Measurements from ENCODE around the gene INTS11.

Gene INTS11

DNA sequence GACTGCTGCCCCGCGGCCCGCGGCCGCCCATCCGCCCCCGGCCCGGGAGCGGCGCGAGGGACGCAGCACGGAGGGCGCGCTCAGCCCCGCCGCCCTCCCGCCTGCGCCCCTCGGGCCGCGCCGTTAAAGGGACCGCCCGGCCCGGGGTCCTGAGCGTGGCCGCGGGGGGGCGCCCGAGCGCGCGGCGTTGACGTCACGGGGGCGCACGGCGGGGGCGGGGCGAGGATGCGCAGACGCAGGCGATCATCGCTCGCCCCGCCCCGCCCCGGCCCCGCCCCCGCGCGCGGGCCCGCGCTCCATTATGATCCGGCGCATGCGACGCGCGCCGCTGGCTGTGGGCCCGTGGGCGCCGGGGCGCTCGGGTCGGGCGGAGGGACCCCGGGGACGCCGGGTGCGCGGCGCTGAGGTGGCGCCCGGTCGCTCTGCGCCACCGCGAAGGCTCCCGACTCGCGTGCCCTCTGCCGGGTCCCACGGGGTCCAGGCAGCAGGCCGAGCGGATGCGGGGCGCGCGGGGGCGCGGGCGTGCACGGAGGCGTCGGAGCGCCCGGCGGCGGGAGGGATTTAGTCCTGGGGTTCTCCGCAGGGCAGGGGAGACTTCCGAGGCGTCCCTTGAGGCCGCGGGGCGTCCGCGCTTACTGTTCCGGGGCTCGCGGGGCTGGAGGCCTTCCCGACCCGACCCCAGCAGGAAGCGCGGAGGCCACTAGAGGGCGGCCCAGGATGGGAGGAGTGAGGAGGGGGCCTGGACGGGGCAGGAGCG, 25.0 kb upstream of the INTS11 start, which contains the start of gene DVL1 (continued):
- TF ChIP-seq, protein P1, sequence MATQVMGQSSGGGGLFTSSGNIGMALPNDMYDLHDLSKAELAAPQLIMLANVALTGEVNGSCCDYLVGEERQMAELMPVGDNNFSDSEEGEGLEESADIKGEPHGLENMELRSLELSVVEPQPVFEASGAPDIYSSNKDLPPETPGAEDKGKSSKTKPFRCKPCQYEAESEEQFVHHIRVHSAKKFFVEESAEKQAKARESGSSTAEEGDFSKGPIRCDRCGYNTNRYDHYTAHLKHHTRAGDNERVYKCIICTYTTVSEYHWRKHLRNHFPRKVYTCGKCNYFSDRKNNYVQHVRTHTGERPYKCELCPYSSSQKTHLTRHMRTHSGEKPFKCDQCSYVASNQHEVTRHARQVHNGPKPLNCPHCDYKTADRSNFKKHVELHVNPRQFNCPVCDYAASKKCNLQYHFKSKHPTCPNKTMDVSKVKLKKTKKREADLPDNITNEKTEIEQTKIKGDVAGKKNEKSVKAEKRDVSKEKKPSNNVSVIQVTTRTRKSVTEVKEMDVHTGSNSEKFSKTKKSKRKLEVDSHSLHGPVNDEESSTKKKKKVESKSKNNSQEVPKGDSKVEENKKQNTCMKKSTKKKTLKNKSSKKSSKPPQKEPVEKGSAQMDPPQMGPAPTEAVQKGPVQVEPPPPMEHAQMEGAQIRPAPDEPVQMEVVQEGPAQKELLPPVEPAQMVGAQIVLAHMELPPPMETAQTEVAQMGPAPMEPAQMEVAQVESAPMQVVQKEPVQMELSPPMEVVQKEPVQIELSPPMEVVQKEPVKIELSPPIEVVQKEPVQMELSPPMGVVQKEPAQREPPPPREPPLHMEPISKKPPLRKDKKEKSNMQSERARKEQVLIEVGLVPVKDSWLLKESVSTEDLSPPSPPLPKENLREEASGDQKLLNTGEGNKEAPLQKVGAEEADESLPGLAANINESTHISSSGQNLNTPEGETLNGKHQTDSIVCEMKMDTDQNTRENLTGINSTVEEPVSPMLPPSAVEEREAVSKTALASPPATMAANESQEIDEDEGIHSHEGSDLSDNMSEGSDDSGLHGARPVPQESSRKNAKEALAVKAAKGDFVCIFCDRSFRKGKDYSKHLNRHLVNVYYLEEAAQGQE (tag by site-specific recombination; IDR thresholded peaks at IDR 0.05), result no peak
- TF ChIP-seq, protein P2, sequence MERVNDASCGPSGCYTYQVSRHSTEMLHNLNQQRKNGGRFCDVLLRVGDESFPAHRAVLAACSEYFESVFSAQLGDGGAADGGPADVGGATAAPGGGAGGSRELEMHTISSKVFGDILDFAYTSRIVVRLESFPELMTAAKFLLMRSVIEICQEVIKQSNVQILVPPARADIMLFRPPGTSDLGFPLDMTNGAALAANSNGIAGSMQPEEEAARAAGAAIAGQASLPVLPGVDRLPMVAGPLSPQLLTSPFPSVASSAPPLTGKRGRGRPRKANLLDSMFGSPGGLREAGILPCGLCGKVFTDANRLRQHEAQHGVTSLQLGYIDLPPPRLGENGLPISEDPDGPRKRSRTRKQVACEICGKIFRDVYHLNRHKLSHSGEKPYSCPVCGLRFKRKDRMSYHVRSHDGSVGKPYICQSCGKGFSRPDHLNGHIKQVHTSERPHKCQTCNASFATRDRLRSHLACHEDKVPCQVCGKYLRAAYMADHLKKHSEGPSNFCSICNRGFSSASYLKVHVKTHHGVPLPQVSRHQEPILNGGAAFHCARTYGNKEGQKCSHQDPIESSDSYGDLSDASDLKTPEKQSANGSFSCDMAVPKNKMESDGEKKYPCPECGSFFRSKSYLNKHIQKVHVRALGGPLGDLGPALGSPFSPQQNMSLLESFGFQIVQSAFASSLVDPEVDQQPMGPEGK (tag by site-specific recombination; IDR thresholded peaks at IDR 0.05), result 0 out of 2 replicates have a peak, but pooled peaks have one; percentile 37
- TF ChIP-seq KLF9 (tag by site-specific recombination; IDR thresholded peaks at IDR 0.05; ENCODE audit: low read depth) (0 out of 2 replicates have a peak, but pooled peaks have one; percentile 26), BCL11B (tag by site-specific recombination; IDR thresholded peaks at IDR 0.05; ENCODE audit: low read depth) (no peak)
- TF ChIP-seq, protein P3, sequence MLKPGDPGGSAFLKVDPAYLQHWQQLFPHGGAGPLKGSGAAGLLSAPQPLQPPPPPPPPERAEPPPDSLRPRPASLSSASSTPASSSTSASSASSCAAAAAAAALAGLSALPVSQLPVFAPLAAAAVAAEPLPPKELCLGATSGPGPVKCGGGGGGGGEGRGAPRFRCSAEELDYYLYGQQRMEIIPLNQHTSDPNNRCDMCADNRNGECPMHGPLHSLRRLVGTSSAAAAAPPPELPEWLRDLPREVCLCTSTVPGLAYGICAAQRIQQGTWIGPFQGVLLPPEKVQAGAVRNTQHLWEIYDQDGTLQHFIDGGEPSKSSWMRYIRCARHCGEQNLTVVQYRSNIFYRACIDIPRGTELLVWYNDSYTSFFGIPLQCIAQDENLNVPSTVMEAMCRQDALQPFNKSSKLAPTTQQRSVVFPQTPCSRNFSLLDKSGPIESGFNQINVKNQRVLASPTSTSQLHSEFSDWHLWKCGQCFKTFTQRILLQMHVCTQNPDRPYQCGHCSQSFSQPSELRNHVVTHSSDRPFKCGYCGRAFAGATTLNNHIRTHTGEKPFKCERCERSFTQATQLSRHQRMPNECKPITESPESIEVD (tag by site-specific recombination; IDR thresholded peaks at IDR 0.05), result no peak

DNA sequence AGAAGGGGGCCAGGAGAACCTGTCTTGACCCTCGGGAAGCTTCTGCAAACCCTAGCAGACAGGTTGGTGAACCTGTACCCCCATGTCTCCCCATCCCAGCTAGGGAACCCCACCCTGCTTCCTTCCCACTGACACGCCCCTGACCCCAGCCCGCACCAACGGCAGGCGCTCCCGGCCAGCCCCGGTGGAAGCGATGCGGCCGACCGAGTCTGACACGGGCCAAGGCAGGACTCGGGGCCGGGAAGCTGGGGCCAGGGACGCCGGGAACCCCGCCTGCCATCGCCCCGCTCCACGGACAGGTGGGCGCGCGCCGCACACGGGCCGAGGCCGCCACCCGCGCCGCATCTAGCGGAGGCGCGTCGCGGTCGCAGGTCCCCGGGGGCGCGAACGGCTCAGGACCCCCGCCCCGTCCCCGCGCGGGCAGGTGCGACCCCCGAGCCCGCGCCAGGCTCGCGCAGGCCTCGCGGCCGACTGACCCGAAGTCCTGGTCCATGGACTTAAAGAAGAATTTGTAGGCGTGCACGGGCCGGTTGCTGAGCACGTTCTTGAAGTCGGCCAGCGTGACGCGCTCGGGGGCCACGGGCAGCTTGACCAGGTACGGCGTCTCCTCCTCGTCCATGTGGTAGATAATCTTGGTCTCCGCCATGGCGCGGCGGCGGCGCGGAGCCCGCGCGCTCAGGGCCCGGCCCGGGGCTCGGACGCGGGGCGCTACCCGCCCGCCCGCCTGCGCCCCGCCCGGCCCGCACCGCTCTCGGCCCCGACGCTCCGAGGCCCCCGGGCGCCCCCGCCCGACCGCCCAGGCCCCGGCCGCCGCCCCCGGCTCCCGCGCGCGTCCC, 24.2 kb upstream of the INTS11 start:
- H3K4me1 ChIP-seq (ENCODE audit: control insufficient read depth, insufficient read depth, low read length), result peaks cover 10% of the 10 kb centered on the region
- peaks cover 0 to 14% of the 10 kb centered on the region in 2 experiments; a peak in 1 of 3 replicates for H3K36me3 ChIP-seq (ENCODE audit: control insufficient read depth in 2 of 2, insufficient read depth in 1 of 2, low read length in 2 of 2)
- H3K27ac ChIP-seq (ENCODE audit: extremely low read depth, low read depth, low read length), result peak overlapping the region; percentile 87
- CTCF ChIA-PET, result interaction anchor here (0.6 to 3.5 kb wide), 6 partner anchors 24 to 190 kb away, joined by 3 to 18 read pairs (median 4); no protein-coding TSS in a partner anchor
- H3K4me3 ChIP-seq (ENCODE audit: low read depth, low read length), result peak overlapping the region; percentile 64
- H3K9me3 ChIP-seq (ENCODE audit: control insufficient read depth, insufficient read depth, low read depth, low read length), result no peaks in the 10 kb centered on the region
- POLR2A ChIA-PET, result interaction anchor here (0.5 to 1.6 kb wide), 8 partner anchors 8 to 92 kb away, joined by 3 to 10 read pairs (median 4); partner anchors contain the start of genes AURKAIP1 and CCNL2
- TF ChIP-seq ZNF585B (tag by site-specific recombination; IDR thresholded peaks at IDR 0.05) (no peak), SCRT1 (tag by site-specific recombination; IDR thresholded peaks at IDR 0.05; ENCODE audit: borderline replicate concordance) (no peak), GLI4 (tag by site-specific recombination; IDR thresholded peaks at IDR 0.05) (no peak), ZNF140 (tag by site-specific recombination; IDR thresholded peaks at IDR 0.05) (no peak), ZBTB8A (tag by site-specific recombination; IDR thresholded peaks at IDR 0.05) (peak; percentile 32), ZNF785 (tag by site-specific recombination; IDR thresholded peaks at IDR 0.05) (no peak), ZNF426 (tag by site-specific recombination; IDR thresholded peaks at IDR 0.05) (no peak), ZNF354C (tag by site-specific recombination; IDR thresholded peaks at IDR 0.05; ENCODE audit: borderline replicate concordance, low read depth) (no peak), IKZF3 (tag by site-specific recombination; IDR thresholded peaks at IDR 0.05) (no peak), ZNF302 (tag by site-specific recombination; IDR thresholded peaks at IDR 0.05; ENCODE audit: low read depth) (no peak)
- TF ChIP-seq, protein P3 (tag by site-specific recombination; IDR thresholded peaks at IDR 0.05), result no peak
- TF ChIP-seq, protein P4, sequence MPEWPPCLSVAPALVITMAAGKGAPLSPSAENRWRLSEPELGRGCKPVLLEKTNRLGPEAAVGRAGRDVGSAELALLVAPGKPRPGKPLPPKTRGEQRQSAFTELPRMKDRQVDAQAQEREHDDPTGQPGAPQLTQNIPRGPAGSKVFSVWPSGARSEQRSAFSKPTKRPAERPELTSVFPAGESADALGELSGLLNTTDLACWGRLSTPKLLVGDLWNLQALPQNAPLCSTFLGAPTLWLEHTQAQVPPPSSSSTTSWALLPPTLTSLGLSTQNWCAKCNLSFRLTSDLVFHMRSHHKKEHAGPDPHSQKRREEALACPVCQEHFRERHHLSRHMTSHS (tag by site-specific recombination; IDR thresholded peaks at IDR 0.05), result no peak
- TF ChIP-seq, protein P5, sequence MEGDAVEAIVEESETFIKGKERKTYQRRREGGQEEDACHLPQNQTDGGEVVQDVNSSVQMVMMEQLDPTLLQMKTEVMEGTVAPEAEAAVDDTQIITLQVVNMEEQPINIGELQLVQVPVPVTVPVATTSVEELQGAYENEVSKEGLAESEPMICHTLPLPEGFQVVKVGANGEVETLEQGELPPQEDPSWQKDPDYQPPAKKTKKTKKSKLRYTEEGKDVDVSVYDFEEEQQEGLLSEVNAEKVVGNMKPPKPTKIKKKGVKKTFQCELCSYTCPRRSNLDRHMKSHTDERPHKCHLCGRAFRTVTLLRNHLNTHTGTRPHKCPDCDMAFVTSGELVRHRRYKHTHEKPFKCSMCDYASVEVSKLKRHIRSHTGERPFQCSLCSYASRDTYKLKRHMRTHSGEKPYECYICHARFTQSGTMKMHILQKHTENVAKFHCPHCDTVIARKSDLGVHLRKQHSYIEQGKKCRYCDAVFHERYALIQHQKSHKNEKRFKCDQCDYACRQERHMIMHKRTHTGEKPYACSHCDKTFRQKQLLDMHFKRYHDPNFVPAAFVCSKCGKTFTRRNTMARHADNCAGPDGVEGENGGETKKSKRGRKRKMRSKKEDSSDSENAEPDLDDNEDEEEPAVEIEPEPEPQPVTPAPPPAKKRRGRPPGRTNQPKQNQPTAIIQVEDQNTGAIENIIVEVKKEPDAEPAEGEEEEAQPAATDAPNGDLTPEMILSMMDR (tag by site-specific recombination; IDR thresholded peaks at IDR 0.05), result no peak
- TF ChIP-seq, protein P6, sequence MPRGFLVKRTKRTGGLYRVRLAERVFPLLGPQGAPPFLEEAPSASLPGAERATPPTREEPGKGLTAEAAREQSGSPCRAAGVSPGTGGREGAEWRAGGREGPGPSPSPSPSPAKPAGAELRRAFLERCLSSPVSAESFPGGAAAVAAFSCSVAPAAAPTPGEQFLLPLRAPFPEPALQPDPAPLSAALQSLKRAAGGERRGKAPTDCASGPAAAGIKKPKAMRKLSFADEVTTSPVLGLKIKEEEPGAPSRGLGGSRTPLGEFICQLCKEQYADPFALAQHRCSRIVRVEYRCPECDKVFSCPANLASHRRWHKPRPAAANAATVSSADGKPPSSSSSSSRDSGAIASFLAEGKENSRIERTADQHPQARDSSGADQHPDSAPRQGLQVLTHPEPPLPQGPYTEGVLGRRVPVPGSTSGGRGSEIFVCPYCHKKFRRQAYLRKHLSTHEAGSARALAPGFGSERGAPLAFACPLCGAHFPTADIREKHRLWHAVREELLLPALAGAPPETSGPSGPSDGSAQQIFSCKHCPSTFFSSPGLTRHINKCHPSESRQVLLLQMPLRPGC (tag by site-specific recombination; IDR thresholded peaks at IDR 0.05), result no peak

All from HEK293 (cell line).